ENCODE results near the gene CHAT.

The CHAT gene

DNA sequence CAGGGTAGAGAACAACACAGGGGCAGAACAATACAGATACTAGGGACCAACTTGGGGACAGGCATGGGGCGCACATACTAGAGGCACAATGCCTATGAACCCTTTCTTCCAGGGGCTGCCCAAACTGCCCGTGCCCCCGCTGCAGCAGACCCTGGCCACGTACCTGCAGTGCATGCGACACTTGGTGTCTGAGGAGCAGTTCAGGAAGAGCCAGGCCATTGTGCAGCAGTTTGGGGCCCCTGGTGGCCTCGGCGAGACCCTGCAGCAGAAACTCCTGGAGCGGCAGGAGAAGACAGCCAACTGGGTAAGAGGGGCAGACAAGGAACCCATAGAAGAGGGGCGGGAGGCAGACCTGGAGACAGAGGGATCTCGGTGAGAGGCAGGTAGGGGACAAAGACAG is 5.8 kb downstream of the CHAT start:
- H3K4me3 ChIP-seq (replicated peaks; ENCODE audit: low read depth, low read length), result no peak overlapping the region
- TF ChIP-seq CTCF (IDR thresholded peaks at IDR 0.05; ENCODE audit: low read depth, low read length, missing control alignments), result no peak
- DNase-seq (ENCODE audit: extremely low read depth, low read depth), result no peak

- no peak for TF ChIP-seq CTCF (IDR thresholded peaks at IDR 0.05; ENCODE audit: low read depth, low read length, missing control alignments)
- no peak overlapping the region for H3K4me3 ChIP-seq (replicated peaks; ENCODE audit: low read depth, low read length)
- DNase-seq (ENCODE audit: extremely low read depth, low read depth), result no peak
Measured at GRCh38 chr10:49620286-49620810, 6.5 kb downstream of the CHAT start.

DNA sequence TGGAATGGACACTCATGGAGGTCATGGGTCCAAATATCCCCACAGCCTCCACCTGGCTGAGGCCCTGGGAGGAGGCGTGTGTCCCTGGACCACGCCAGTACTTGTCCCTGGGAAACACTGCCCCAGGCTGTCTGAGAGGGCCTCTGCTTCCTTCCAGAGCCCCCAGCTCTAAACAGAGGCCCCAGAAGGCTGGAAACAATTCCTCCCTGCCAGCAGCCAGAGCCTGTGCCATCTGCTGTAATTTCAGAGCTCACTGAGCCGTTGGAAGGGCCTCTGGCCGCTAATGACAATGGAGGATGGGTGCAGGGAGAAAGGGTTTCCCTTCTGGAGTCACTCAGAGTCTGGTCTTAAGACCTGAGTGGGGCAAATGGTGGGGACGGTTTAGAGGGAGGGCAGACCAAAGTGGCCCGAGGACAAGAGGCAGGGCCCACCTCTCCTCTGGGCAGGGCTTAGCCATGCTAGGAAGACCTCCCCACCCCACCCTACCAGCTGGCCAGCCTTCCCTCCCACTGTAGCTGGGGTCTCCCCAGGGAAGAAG is 7.1 kb downstream of the CHAT start:
- no peak for TF ChIP-seq CTCF (IDR thresholded peaks at IDR 0.05; ENCODE audit: low read depth, low read length, missing control alignments)
- no peak for DNase-seq (ENCODE audit: extremely low read depth, low read depth)
- no peak overlapping the region for H3K4me3 ChIP-seq (replicated peaks; ENCODE audit: low read depth, low read length)

DNA sequence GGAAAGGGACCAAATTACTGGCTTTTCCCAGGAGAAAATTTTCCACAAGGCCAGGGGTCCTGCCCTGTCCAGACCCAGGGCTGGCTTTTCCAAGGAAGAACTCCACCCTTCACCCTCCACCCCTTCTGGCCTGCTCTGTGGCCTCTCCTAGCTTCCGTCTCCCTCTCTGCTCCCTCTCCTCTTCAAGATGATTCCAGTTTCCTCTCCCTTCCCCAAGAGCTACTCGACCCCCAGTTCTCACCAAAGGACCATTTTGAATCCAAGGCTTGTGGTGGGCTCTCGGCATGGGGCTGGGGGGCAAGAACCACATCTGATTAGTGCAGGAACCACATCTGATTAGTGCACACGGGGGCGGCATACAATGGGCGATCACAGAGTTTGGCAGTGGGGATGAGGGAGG is 7.7 kb downstream of the CHAT start:
- no peak for TF ChIP-seq CTCF (IDR thresholded peaks at IDR 0.05; ENCODE audit: low read depth, low read length, missing control alignments)
- H3K4me3 ChIP-seq (replicated peaks; ENCODE audit: low read depth, low read length), result no peak overlapping the region
- no peak for DNase-seq (ENCODE audit: extremely low read depth, low read depth)

DNA sequence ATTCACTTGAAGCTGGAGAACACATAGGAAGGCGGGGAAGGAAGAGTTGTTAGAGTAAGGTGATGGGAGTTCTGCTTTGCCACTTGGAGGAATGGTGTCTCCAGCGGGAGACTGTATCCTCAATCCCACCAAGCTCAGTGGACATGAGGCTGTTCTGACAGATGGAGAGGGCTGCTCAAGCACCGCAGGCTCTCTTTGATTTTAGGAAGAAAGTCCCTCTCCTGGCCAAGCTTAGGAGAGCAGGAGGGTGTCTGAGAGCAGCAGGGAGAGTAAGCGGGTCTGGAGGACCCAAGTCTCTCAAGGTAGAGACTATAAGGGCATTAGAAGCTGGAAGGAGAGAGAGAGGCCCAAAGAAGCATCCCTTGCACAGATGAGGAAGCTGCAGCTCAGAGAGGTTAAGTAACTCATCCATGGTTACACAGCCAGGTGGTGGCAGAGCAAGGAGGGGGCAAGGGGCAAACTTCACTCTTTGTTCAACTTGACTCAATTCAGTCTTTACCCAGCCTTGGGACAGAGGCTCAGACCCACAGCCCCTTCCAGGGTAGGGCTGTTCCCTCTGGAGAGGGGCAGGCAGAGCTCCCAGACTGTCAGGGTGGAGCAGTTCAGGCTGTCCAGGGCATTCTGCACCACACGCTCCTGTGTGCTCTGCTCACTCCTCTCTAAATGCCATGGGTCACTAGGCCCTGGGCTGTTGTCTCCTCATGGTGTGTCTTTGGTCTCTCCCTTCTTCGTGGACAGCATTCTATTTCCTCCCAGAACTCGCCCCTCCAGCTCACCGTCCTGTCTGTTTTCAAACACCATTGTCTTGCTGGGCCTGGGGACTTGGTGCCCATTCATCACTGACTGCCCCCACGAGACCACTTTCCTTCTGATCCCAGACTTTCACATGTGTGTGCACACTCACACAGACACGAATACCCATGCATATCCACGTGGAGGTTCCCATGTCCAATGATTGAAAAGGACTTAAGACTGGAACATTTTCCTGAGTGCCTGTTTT is 8.9 kb downstream of the CHAT start:
- no peak for DNase-seq (ENCODE audit: extremely low read depth, low read depth)
- TF ChIP-seq CTCF (IDR thresholded peaks at IDR 0.05; ENCODE audit: low read depth, low read length, missing control alignments), result no peak
- no peak overlapping the region for H3K4me3 ChIP-seq (replicated peaks; ENCODE audit: low read depth, low read length)

- DNase-seq (ENCODE audit: extremely low read depth, low read depth), result no peak
- no peak overlapping the region for H3K4me3 ChIP-seq (replicated peaks; ENCODE audit: low read depth, low read length)
Measured at GRCh38 chr10:49624629-49625028, 10.8 kb downstream of the CHAT start.

More at GRCh38 chr10:49624629-49625028, 10.8 kb downstream of the CHAT start:
- TF ChIP-seq CTCF (IDR thresholded peaks at IDR 0.05; ENCODE audit: low read depth, low read length, missing control alignments), result no peak
